OCI-LY1 (cell line): ENCODE data around the gene BCL11A.

Source experiments
- EZH2 ChIP-seq: fragments of 200-600 bp; sonication (generic), shearing (Covaris generic); IDR thresholded peaks from 2 replicates; pipeline ENCODE4 v1.8.0; 2017; ENCODE audit warnings: borderline replicate concordance, mixed run types, mild to moderate bottlenecking, antibody characterized with exemption, low read length, moderate library complexity, mixed read lengths
- TF ChIP-seq, protein P1 (sequence below): fragments of 200-600 bp; sonication (generic), shearing (Covaris generic); IDR thresholded peaks from 2 replicates; pipeline ENCODE4 v1.5.1; 2017; ENCODE audit warnings: mild to moderate bottlenecking, antibody characterized with exemption, low read length, moderate library complexity, mixed read lengths

DNA sequence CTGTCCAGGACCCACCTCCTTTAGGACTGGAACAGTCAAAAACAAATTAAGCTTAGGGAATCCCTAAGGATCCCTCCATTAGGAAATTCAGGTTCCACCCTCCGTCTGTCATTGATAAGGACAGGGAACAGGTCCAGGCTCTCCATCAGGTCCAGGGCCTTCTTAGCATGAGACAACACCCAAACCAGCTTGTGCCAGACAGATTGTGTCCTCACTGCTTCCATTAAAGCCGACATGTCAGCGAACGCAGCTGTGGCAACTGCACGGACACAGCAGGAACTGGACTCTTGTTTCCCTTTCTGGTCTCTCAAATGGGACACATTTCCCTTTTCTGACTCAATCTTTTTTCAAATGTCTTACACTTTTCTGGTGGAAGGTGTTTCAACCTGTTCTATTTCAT, 81.4 kb downstream of the BCL11A start:
- TF ChIP-seq, protein P1, sequence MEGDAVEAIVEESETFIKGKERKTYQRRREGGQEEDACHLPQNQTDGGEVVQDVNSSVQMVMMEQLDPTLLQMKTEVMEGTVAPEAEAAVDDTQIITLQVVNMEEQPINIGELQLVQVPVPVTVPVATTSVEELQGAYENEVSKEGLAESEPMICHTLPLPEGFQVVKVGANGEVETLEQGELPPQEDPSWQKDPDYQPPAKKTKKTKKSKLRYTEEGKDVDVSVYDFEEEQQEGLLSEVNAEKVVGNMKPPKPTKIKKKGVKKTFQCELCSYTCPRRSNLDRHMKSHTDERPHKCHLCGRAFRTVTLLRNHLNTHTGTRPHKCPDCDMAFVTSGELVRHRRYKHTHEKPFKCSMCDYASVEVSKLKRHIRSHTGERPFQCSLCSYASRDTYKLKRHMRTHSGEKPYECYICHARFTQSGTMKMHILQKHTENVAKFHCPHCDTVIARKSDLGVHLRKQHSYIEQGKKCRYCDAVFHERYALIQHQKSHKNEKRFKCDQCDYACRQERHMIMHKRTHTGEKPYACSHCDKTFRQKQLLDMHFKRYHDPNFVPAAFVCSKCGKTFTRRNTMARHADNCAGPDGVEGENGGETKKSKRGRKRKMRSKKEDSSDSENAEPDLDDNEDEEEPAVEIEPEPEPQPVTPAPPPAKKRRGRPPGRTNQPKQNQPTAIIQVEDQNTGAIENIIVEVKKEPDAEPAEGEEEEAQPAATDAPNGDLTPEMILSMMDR, result no peak
- no peak for TF ChIP-seq EZH2
